ENCODE results near the gene STEAP4. TPM values are rescaled to one million over a fixed set of nuclear protein-coding genes. Genes with fewer than 3 reads are reported as not detected.

STEAP4 gene
- polyA plus RNA-seq, 1 experiment, result not detected

GRCh38 chr7:88309819-88310218 lies 3.1 kb upstream of the STEAP4 start:
- Histone ChIP-seq H3K27me3 (ENCODE audit: control insufficient read depth, insufficient read depth, low read length) (peaks cover 3% of the 10 kb centered on the region), H3K4me3 (ENCODE audit: low read depth, low read length) (no peak overlapping the region), H3K27ac (ENCODE audit: low read depth, low read length) (no peak overlapping the region), H3K9me3 (ENCODE audit: control insufficient read depth, insufficient read depth, low read length) (no peaks in the 10 kb centered on the region)
- ChIA-PET CTCF (no interaction called here), POLR2A (no interaction called here)
- DNase-seq (ENCODE audit: low read depth, low spot score), result no peak
- TF ChIP-seq, protein P1, sequence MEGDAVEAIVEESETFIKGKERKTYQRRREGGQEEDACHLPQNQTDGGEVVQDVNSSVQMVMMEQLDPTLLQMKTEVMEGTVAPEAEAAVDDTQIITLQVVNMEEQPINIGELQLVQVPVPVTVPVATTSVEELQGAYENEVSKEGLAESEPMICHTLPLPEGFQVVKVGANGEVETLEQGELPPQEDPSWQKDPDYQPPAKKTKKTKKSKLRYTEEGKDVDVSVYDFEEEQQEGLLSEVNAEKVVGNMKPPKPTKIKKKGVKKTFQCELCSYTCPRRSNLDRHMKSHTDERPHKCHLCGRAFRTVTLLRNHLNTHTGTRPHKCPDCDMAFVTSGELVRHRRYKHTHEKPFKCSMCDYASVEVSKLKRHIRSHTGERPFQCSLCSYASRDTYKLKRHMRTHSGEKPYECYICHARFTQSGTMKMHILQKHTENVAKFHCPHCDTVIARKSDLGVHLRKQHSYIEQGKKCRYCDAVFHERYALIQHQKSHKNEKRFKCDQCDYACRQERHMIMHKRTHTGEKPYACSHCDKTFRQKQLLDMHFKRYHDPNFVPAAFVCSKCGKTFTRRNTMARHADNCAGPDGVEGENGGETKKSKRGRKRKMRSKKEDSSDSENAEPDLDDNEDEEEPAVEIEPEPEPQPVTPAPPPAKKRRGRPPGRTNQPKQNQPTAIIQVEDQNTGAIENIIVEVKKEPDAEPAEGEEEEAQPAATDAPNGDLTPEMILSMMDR (IDR thresholded peaks at IDR 0.05; ENCODE audit: low read depth, low read length), result no peak

GRCh38 chr7:88307823-88308222 lies 1.1 kb upstream of the STEAP4 start:
- Histone ChIP-seq H3K4me3 (ENCODE audit: low read depth, low read length) (no peak overlapping the region), H3K27ac (ENCODE audit: low read depth, low read length) (no peak overlapping the region), H3K27me3 (ENCODE audit: control insufficient read depth, insufficient read depth, low read length) (peaks cover 3% of the 10 kb centered on the region), H3K9me3 (ENCODE audit: control insufficient read depth, insufficient read depth, low read length) (no peaks in the 10 kb centered on the region)
- ChIA-PET CTCF (no interaction called here), POLR2A (no interaction called here)
- DNase-seq (ENCODE audit: low read depth, low spot score), result no peak
- TF ChIP-seq, protein P1 (IDR thresholded peaks at IDR 0.05; ENCODE audit: low read depth, low read length), result no peak

- H3K4me3 ChIP-seq (ENCODE audit: low read depth, low read length), result no peak overlapping the region
- DNase-seq (ENCODE audit: low read depth, low spot score), result no peak
- POLR2A ChIA-PET, result no interaction called here
- CTCF ChIA-PET, result no interaction called here
- no peaks in the 10 kb centered on the region for H3K9me3 ChIP-seq (ENCODE audit: control insufficient read depth, insufficient read depth, low read length)
- TF ChIP-seq, protein P1 (IDR thresholded peaks at IDR 0.05; ENCODE audit: low read depth, low read length), result no peak
- H3K27ac ChIP-seq (ENCODE audit: low read depth, low read length), result no peak overlapping the region
- peaks cover 3% of the 10 kb centered on the region for H3K27me3 ChIP-seq (ENCODE audit: control insufficient read depth, insufficient read depth, low read length)
These were observed 718 bp upstream of the STEAP4 start for GRCh38 chr7:88307412-88307811.

- CTCF ChIA-PET, result no interaction called here
- Histone ChIP-seq H3K4me3 (ENCODE audit: low read depth, low read length) (no peak overlapping the region), H3K27me3 (ENCODE audit: control insufficient read depth, insufficient read depth, low read length) (peaks cover 3% of the 10 kb centered on the region), H3K27ac (ENCODE audit: low read depth, low read length) (no peak overlapping the region), H3K9me3 (ENCODE audit: control insufficient read depth, insufficient read depth, low read length) (no peaks in the 10 kb centered on the region; the same call in 1 of the 2 replicates)
- POLR2A ChIA-PET, result no interaction called here
- no peak for DNase-seq (ENCODE audit: low read depth, low spot score)
- TF ChIP-seq, protein P1 (IDR thresholded peaks at IDR 0.05; ENCODE audit: low read depth, low read length), result no peak
These were observed 1.6 kb downstream of the STEAP4 start for GRCh38 chr7:88305044-88305443.

GRCh38 chr7:88302486-88302885 lies 4.2 kb downstream of the STEAP4 start:
- ChIA-PET CTCF (interaction anchor here (0.7 kb wide), 1 partner anchor 16 kb away, joined by 4 read pairs; no protein-coding TSS in a partner anchor), POLR2A (no interaction called here)
- TF ChIP-seq, protein P1 (IDR thresholded peaks at IDR 0.05; ENCODE audit: low read depth, low read length), result no peak
- Histone ChIP-seq H3K27ac (ENCODE audit: low read depth, low read length) (no peak overlapping the region), H3K4me3 (ENCODE audit: low read depth, low read length) (no peak overlapping the region), H3K9me3 (ENCODE audit: control insufficient read depth, insufficient read depth, low read length) (no peaks in the 10 kb centered on the region; the same call in 1 of the 2 replicates), H3K27me3 (ENCODE audit: control insufficient read depth, insufficient read depth, low read length) (peaks cover 3% of the 10 kb centered on the region)
- DNase-seq (ENCODE audit: low read depth, low spot score), result no peak

Measured in AG04450 (cell line).